Subcutaneous adipose tissue (tissue), 4 donors: ENCODE data around the gene OR6C75. TPM values are rescaled to one million over a fixed set of nuclear protein-coding genes. Genes with fewer than 3 reads are reported as not detected.

Experiments
- total RNA-seq, 4 donors: library from RNA; depleted of rRNA; stranded (reverse); fragments of >200 nt; gene quantifications; one replicate each; pipeline ENCODE4 v1.1.0, GENCODE V29; 2016
- TF ChIP-seq, protein P1 (sequence below): fragments of 450-650 bp; IDR thresholded peaks from one replicate; pipeline ENCODE4 v1.5.1; 2016; ENCODE audit warnings: low read depth, mild to moderate bottlenecking, control low read depth, antibody characterized with exemption, moderate library complexity

OR6C75 gene
- not detected for total RNA-seq

GRCh38 chr12:55362675-55363074, at the start of gene OR6C75:
OR6C75 (plus strand) TSS chr12:55362975; CDS start chr12:55365111, 2,136 bp downstream.
- TF ChIP-seq, protein P1, sequence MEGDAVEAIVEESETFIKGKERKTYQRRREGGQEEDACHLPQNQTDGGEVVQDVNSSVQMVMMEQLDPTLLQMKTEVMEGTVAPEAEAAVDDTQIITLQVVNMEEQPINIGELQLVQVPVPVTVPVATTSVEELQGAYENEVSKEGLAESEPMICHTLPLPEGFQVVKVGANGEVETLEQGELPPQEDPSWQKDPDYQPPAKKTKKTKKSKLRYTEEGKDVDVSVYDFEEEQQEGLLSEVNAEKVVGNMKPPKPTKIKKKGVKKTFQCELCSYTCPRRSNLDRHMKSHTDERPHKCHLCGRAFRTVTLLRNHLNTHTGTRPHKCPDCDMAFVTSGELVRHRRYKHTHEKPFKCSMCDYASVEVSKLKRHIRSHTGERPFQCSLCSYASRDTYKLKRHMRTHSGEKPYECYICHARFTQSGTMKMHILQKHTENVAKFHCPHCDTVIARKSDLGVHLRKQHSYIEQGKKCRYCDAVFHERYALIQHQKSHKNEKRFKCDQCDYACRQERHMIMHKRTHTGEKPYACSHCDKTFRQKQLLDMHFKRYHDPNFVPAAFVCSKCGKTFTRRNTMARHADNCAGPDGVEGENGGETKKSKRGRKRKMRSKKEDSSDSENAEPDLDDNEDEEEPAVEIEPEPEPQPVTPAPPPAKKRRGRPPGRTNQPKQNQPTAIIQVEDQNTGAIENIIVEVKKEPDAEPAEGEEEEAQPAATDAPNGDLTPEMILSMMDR: no peak

DNA sequence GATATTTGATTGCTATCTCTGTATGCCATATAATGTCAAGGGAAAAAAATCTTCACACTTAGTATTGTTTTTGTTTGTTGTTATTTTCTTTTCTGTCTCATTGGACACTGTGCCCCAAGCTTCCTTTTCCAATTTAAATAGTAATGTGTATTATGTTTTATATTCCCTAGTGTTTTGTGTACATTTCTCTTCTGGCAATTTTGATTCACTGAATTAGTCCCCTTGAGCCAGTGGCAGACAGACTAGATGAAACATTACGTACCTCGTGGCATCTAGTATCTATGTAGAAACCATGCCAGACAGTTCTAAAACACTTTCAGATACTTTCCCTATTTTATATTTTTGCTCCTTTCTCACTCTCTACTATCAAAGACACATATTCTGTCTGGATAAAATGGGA, 48.7 kb upstream of the OR6C75 start, which contains the start of gene OR6C1:
Gene OR6C1 (plus strand): TSS at position 301 of the 400 bp plus-strand sequence. CDS start 6,257 bp downstream, outside the sequence.
- TF ChIP-seq, protein P1: no peak

DNA sequence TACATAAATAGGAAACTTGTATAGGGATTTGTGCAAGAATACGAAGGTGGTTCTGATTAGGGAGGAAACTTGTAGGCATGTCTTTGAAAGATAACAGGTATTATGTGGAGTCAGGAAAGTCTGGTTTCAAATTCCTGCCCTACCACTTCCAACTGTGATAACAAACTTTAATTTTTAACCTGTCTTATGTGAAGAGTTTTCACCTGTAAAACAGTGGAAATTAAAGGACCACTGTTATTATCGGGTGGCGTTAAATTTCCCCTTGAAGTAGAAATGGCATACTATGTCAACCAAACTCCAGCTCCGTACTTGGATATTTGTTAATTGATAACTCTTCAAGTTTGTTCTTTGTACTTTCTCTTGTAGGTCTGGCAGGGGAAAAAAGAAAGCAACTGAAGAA, 42.6 kb upstream of the OR6C75 start:
- TF ChIP-seq, protein P1: no peak

- TF ChIP-seq, protein P1: no peak
Observed at GRCh38 chr12:55330446-55330845, 32.3 kb upstream of the OR6C75 start, which contains the start of gene OR6C3. OR6C3 (plus strand) TSS chr12:55330746; CDS start chr12:55331701, 955 bp downstream.

DNA sequence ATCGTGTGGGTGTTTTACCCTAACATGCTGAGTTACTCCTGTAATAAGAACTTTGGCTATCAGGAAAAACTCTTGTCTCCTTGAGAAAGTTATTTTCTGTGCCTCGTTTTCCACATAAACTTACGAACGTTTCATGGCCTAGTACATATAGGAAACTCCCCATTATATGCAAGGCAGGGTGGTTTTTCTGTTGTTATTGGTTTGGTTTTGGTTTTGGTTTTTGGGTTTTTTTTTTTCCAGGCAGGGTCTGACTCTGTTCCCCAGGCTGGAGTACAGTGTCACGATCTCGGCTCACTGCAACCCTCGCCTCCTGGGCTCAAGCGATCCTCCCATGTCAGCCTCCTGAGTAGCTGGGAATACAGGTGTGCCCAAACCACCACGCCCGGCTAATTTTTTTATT, 26.8 kb upstream of the OR6C75 start:
- TF ChIP-seq, protein P1: no peak

DNA sequence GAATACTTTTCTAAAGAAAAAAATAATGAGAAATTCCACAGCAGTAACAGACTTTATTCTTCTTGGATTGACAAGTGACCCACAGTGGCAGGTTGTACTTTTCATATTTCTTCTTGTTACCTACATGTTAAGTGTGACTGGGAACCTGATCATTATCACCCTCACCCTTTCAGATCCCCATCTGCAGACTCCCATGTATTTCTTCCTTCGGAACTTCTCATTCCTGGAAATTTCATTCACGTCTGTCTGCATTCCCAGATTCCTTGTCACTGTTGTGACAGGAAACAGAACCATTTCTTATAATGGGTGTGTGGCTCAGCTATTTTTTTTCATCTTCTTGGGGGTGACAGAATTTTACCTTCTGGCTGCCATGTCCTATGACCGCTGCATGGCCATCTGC, 2.3 kb downstream of the OR6C75 start:
- TF ChIP-seq, protein P1: no peak

- TF ChIP-seq, protein P1: no peak
Observed at GRCh38 chr12:55372521-55372920, 9.7 kb downstream of the OR6C75 start.
